Measurements from ENCODE around the gene TOR1A. TPM values are rescaled to one million over a fixed set of nuclear protein-coding genes. Genes with fewer than 3 reads are reported as not detected.
A peak's percentile ranks its signal among the peaks of the same experiment; 100 is the strongest.

TOR1A gene
- total RNA-seq, 4 donors from 2014 or later, result 28.9 to 49.6 (median 39.8) TPM

GRCh38 chr9:129783516-129784361 is 40.2 kb downstream of the TOR1A start:
- H3K4me1 ChIP-seq, result no peaks in the 10 kb centered on the region
- TF ChIP-seq POLR2A (IDR thresholded peaks at IDR 0.05) (no peak), CTCF (IDR thresholded peaks at IDR 0.05) (peak; percentile 81 to 92 (median 90))
- peak in 2 of 3 donors; percentile 66 to 86 for DNase-seq
- no peaks in the 10 kb centered on the region for H3K27me3 ChIP-seq
- H3K9me3 ChIP-seq, result no peaks in the 10 kb centered on the region
- no peak overlapping the region for H3K4me3 ChIP-seq
- H3K36me3 ChIP-seq, result no peaks in the 10 kb centered on the region
- no peak overlapping the region for H3K27ac ChIP-seq

- Histone ChIP-seq H3K4me3 (no peak overlapping the region), H3K4me1 (peaks cover 0 to 11% (median 0%) of the 10 kb centered on the region in 4 donors), H3K36me3 (no peaks in the 10 kb centered on the region), H3K9me3 (no peaks in the 10 kb centered on the region), H3K27ac (no peak overlapping the region), H3K27me3 (no peaks in the 10 kb centered on the region)
- TF ChIP-seq POLR2A (IDR thresholded peaks at IDR 0.05) (no peak), CTCF (IDR thresholded peaks at IDR 0.05) (no peak)
- no peak for DNase-seq
Measured at GRCh38 chr9:129781981-129782380, 42.0 kb downstream of the TOR1A start.

GRCh38 chr9:129781131-129781530 is 42.8 kb downstream of the TOR1A start:
- TF ChIP-seq CTCF (IDR thresholded peaks at IDR 0.05) (no peak), POLR2A (IDR thresholded peaks at IDR 0.05) (no peak)
- H3K36me3 ChIP-seq, result no peaks in the 10 kb centered on the region
- H3K27me3 ChIP-seq, result no peaks in the 10 kb centered on the region
- no peak for DNase-seq
- no peaks in the 10 kb centered on the region for H3K9me3 ChIP-seq
- peaks cover 0 to 17% (median 0%) of the 10 kb centered on the region in 4 donors for H3K4me1 ChIP-seq
- H3K27ac ChIP-seq, result no peak overlapping the region
- no peak overlapping the region for H3K4me3 ChIP-seq

GRCh38 chr9:129779560-129780190 is 44.3 kb downstream of the TOR1A start:
- Histone ChIP-seq H3K4me1 (peaks cover 0 to 17% (median 0%) of the 10 kb centered on the region in 4 donors), H3K4me3 (no peak overlapping the region), H3K9me3 (no peaks in the 10 kb centered on the region), H3K36me3 (no peaks in the 10 kb centered on the region), H3K27me3 (no peaks in the 10 kb centered on the region), H3K27ac (no peak overlapping the region)
- no peak for DNase-seq
- TF ChIP-seq POLR2A (IDR thresholded peaks at IDR 0.05) (no peak), CTCF (IDR thresholded peaks at IDR 0.05) (no peak)

GRCh38 chr9:129778469-129778868 is 45.5 kb downstream of the TOR1A start:
- Histone ChIP-seq H3K36me3 (no peaks in the 10 kb centered on the region), H3K9me3 (no peaks in the 10 kb centered on the region), H3K27me3 (no peaks in the 10 kb centered on the region), H3K4me3 (no peak overlapping the region), H3K4me1 (peaks cover 0 to 17% (median 0%) of the 10 kb centered on the region in 4 donors), H3K27ac (no peak overlapping the region)
- no peak for DNase-seq
- no peak for TF ChIP-seq POLR2A (IDR thresholded peaks at IDR 0.05)
- no peak for TF ChIP-seq CTCF (IDR thresholded peaks at IDR 0.05)

Data from Peyer's patch (tissue), 4 donors.